Measurements from ENCODE around the gene ALMS1.

DNA sequence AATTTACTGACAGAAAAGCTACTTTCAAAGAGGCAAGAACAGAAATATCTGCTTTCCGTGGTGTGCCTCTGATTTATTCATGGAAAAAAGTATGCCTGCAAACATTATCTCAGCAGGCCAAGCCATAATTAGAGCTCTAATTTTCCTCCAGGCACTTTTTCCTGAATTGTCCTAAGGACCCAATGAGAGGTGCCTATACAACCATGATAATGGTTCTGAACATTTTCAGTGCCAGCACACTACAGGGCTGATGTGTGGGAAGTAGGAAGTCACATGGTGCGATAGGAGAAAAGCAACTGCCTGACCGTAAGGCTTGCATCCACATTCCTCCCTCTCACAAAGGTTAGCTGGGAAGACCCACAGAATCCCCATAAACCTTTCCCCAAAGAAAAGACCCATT is 46.4 kb upstream of the ALMS1 start:
- TF ChIP-seq, protein P1, sequence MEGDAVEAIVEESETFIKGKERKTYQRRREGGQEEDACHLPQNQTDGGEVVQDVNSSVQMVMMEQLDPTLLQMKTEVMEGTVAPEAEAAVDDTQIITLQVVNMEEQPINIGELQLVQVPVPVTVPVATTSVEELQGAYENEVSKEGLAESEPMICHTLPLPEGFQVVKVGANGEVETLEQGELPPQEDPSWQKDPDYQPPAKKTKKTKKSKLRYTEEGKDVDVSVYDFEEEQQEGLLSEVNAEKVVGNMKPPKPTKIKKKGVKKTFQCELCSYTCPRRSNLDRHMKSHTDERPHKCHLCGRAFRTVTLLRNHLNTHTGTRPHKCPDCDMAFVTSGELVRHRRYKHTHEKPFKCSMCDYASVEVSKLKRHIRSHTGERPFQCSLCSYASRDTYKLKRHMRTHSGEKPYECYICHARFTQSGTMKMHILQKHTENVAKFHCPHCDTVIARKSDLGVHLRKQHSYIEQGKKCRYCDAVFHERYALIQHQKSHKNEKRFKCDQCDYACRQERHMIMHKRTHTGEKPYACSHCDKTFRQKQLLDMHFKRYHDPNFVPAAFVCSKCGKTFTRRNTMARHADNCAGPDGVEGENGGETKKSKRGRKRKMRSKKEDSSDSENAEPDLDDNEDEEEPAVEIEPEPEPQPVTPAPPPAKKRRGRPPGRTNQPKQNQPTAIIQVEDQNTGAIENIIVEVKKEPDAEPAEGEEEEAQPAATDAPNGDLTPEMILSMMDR (conservative IDR thresholded peaks at IDR 0.05; ENCODE audit: low read depth, low read length) = no peak
- TF ChIP-seq EZH2 (IDR thresholded peaks at IDR 0.05; ENCODE audit: borderline replicate concordance, low read depth, low read length, poor library complexity, severe bottlenecking) = no peak
